K562 (cell line): ENCODE data around the gene CLIP2. TPM values are rescaled to one million over a fixed set of nuclear protein-coding genes. Genes with fewer than 3 reads are reported as not detected.
A peak's percentile ranks its signal among the peaks of the same experiment; 100 is the strongest.
"Not testable (repeated sequence)": the region's sequence is repeated elsewhere in the genome, so short reads cannot be mapped to it uniquely, and the experiment has no call there.

ENCODE experiments used
- ATAC-seq: fragments of 200-7000 bp; cut with Tn5 transposase; 3 replicates; pipeline ENCODE4 v1.9.1; 2020; ENCODE audit warnings: moderate library complexity
- BruUV-seq: library from RNA; stranded (reverse); fragments of 400-500 nt; replicated peaks from 2 replicates; lab custom pipeline; 2021; lab: Mats Ljungman, UMichigan
- CTCF ChIA-PET: fragments of 300-600 bp; formaldehyde crosslinking; extraction: SDS; loops from one replicate; lab custom pipeline; 2021; ENCODE audit warnings: low intra/inter-chr PET ratio; lab: Yijun Ruan, JAX
- POLR2A ChIA-PET: fragments of 300-600, 350-650 bp; sonication (Branson Sonifier 250); formaldehyde crosslinking; extraction: SDS; loops from one replicate; lab custom pipeline; 2021; ENCODE audit warnings: antibody characterized with exemption, inconsistent platforms; lab: Yijun Ruan, JAX
- DNase-seq, 4 experiments: peaks; one replicate each; pipeline versions ENCODE4 v3.0.0 to v3.0.0-alpha.2; 2011 to 2018; ENCODE audit warnings: low spot score in 3 of 4, mixed read lengths in 3 of 4; ENCODE audit errors: extremely low read depth in 1 of 4
- FAIRE-seq: peaks from 2 replicates; lab custom pipeline; 2011; peaks lifted over from hg19 to GRCh38; lab: Jason Lieb, UNC
- H2AFZ ChIP-seq: 2 replicates; pipeline ENCODE4 v1.6.0; 2011; ENCODE audit warnings: low read depth, low read length, control low read depth, inconsistent platforms
- H3K27ac ChIP-seq: fragments of 200-600 bp; 3 replicates; pipeline ENCODE4 v1.8.0; 2011; ENCODE audit warnings: low read depth, mild to moderate bottlenecking, control low read depth, inconsistent platforms, low read length, moderate library complexity, mixed read lengths; ENCODE audit errors: extremely low read depth
- H3K27me3 ChIP-seq, 2 experiments: fragments of 300-600 bp in 1 of 2; 2 replicates in 1 of 2; 3 replicates in 1 of 2; pipeline versions ENCODE4 v1.6.0 to v1.8.0; 2011; ENCODE audit warnings: inconsistent platforms in 2 of 2, low read length in 2 of 2, mild to moderate bottlenecking in 1 of 2, mixed read lengths in 1 of 2, moderate library complexity in 1 of 2; ENCODE audit not compliant: control insufficient read depth in 2 of 2, insufficient read depth in 2 of 2
- H3K36me3 ChIP-seq: fragments of 300-600 bp; 3 replicates; pipeline ENCODE4 v1.8.0; 2011; ENCODE audit warnings: mild to moderate bottlenecking, low read length, inconsistent platforms; ENCODE audit not compliant: control insufficient read depth, insufficient read depth
- H3K4me1 ChIP-seq, 2 experiments: fragments of 200-600 bp in 1 of 2; replicated peaks in 1 of 2; 2 replicates in 1 of 2; 3 replicates in 1 of 2; pipeline versions ENCODE4 v1.5.1 to v1.8.0; 2011; ENCODE audit warnings: inconsistent platforms in 2 of 2, low read length in 2 of 2, mild to moderate bottlenecking in 1 of 2, mixed read lengths in 1 of 2, moderate library complexity in 1 of 2; ENCODE audit not compliant: control insufficient read depth in 2 of 2, insufficient read depth in 2 of 2
- H3K4me2 ChIP-seq: 2 replicates; pipeline ENCODE4 v1.6.1; 2011; ENCODE audit warnings: low read length, control low read depth, inconsistent platforms, mixed read lengths; ENCODE audit not compliant: insufficient read depth
- H3K4me3 ChIP-seq: fragments of 200-600 bp; sonication (generic), shearing (Covaris generic); 2 replicates; pipeline ENCODE4 v1.5.1; 2016; ENCODE audit warnings: control low read depth, inconsistent platforms
- H3K79me2 ChIP-seq: fragments of 200-600 bp; 3 replicates; pipeline ENCODE4 v1.8.0; 2011; ENCODE audit warnings: low read length, inconsistent platforms; ENCODE audit not compliant: control insufficient read depth, insufficient read depth
- H3K9ac ChIP-seq, 2 experiments: 2 replicates each; pipeline versions ENCODE4 v1.6.0 to v1.6.1; 2011; ENCODE audit warnings: low read depth in 2 of 2, low read length in 2 of 2, control low read depth in 1 of 2, inconsistent platforms in 1 of 2, mild to moderate bottlenecking in 1 of 2, mixed read lengths in 1 of 2; ENCODE audit not compliant: insufficient read depth in 1 of 2
- H3K9me1 ChIP-seq: one replicate; pipeline ENCODE4 v1.6.0; 2011; ENCODE audit warnings: inconsistent platforms, mild to moderate bottlenecking, low read length, moderate library complexity; ENCODE audit not compliant: control insufficient read depth, insufficient read depth
- H3K9me3 ChIP-seq: replicated peaks from 2 replicates; pipeline ENCODE4 v1.5.1; 2011; ENCODE audit warnings: low read depth, low read length, inconsistent platforms; ENCODE audit not compliant: control insufficient read depth, insufficient read depth
- H4K20me1 ChIP-seq: replicated peaks from 2 replicates; pipeline ENCODE4 v1.6.1; 2011; ENCODE audit warnings: low read length, inconsistent platforms, mixed read lengths; ENCODE audit not compliant: control insufficient read depth, insufficient read depth
- ADNP ChIP-seq: fragments of 200-800 bp; sonication (Bioruptor generic); IDR thresholded peaks from 2 replicates; pipeline ENCODE4 v1.6.1; 2016; ENCODE audit warnings: missing genetic modification characterization, missing compliant biosample characterization
- CHAMP1 ChIP-seq: fragments of 450-650 bp; IDR thresholded peaks from 2 replicates; pipeline ENCODE4 v1.6.1; 2016; ENCODE audit warnings: mild to moderate bottlenecking
- ETS1 ChIP-seq: conservative IDR thresholded peaks from 2 replicates; pipeline ENCODE4 v1.6.1; 2011; ENCODE audit warnings: low read depth, mild to moderate bottlenecking, low read length; ENCODE audit not compliant: control insufficient read depth
- ETV1 ChIP-seq: fragments of 450-650 bp; conservative IDR thresholded peaks from 2 replicates; pipeline ENCODE4 v1.6.1; 2016; ENCODE audit warnings: missing genetic modification characterization, control low read depth, low read depth, missing compliant biosample characterization
- HBP1 ChIP-seq: fragments of 450-650 bp; formaldehyde crosslinking; IDR thresholded peaks from 2 replicates; pipeline ENCODE4 v1.4.0; 2022; ENCODE audit warnings: missing genetic modification characterization
- HDAC1 ChIP-seq, 2 experiments: fragments of 450-650 bp; IDR thresholded peaks; 2 replicates each; pipeline ENCODE4 v1.6.1; 2016 to 2017; ENCODE audit warnings: inconsistent platforms in 1 of 2, mild to moderate bottlenecking in 1 of 2, moderate library complexity in 1 of 2
- JUN ChIP-seq, 2 experiments: sonication (generic) in 1 of 2; formaldehyde crosslinking in 1 of 2; IDR thresholded peaks; 2 replicates each; pipeline versions ENCODE4 v1.6.1 to v1.8.0; 2012 to 2022; ENCODE audit warnings: borderline replicate concordance in 2 of 2, mild to moderate bottlenecking in 2 of 2, improper control_type of control experiment in 1 of 2, low read depth in 1 of 2, low read length in 1 of 2, missing genetic modification reagents in 1 of 2
- KAT8 ChIP-seq: fragments of 450-650 bp; IDR thresholded peaks from 2 replicates; pipeline ENCODE4 v1.6.1; 2016; ENCODE audit warnings: low read depth, mild to moderate bottlenecking
- PRMT5 ChIP-seq: sonication (generic); formaldehyde crosslinking; IDR thresholded peaks from 2 replicates; pipeline ENCODE4 v1.5.0; 2020; ENCODE audit warnings: missing genetic modification reagents
- TEAD4 ChIP-seq, 2 experiments: sonication (generic) in 1 of 2; formaldehyde crosslinking in 1 of 2; IDR thresholded peaks; 2 replicates each; pipeline versions ENCODE4 v1.6.1 to v1.8.0; 2012 to 2022; ENCODE audit warnings: borderline replicate concordance in 1 of 2, inconsistent platforms in 1 of 2, low read length in 1 of 2, mild to moderate bottlenecking in 1 of 2, missing genetic modification reagents in 1 of 2
- ZBTB8A ChIP-seq: fragments of 450-650 bp; IDR thresholded peaks from 2 replicates; pipeline ENCODE4 v1.6.1; 2018; ENCODE audit warnings: mild to moderate bottlenecking, moderate library complexity; ENCODE audit not compliant: partially characterized antibody
- ZFP1 ChIP-seq: fragments of 450-650 bp; formaldehyde crosslinking; IDR thresholded peaks from 2 replicates; pipeline ENCODE4 v1.4.0; 2020; ENCODE audit warnings: mild to moderate bottlenecking, mixed read lengths
- ZNF445 ChIP-seq: fragments of 250-450 bp; sonication (Bioruptor Pico); IDR thresholded peaks from 2 replicates; pipeline ENCODE4 v1.4.0; 2020; ENCODE audit warnings: low read depth, mild to moderate bottlenecking, moderate library complexity
- ZNF76 ChIP-seq: fragments of 250-450 bp; sonication (Bioruptor Pico); IDR thresholded peaks from 2 replicates; pipeline ENCODE4 v1.4.0; 2020; ENCODE audit warnings: mild to moderate bottlenecking, moderate library complexity, borderline replicate concordance
- WGBS: fragments of 100-300 bp; shearing (Covaris generic); methylation state at CpG from one replicate; pipeline ENCODE4 v1.1.6; 2016; ENCODE audit warnings: low coverage, mixed read lengths; ENCODE audit not compliant: insufficient coverage; ENCODE audit errors: missing lambda C conversion rate; 5-methylcytosine and 5-hydroxymethylcytosine counted together
- in situ Hi-C: fragments of 300-500 bp; cut with MboI; formaldehyde crosslinking; loops from 4 replicates; pipeline ENCODE4 v1.15.0; 2018; ENCODE audit warnings: inconsistent platforms, mixed read lengths
- intact Hi-C: fragments of 100-400 bp; cut with micrococcal nuclease; formaldehyde crosslinking; loops from 2 replicates; pipeline ENCODE4 v1.14.2; 2022
- polyA plus RNA-seq, 8 experiments: library from polyadenylated mRNA; depleted of rRNA in 4 of 8; stranded (reverse) in 5 of 8; unstranded in 3 of 8; fragments of >200 nt; fragmentation: Nextera tagmentation in 2 of 8; fragmentation: Illumina TruSeq in 1 of 8; extraction: Ambion mirVana in 2 of 8; extraction: Trizol in 1 of 8; gene quantifications; 2 replicates each; pipeline versions ENCODE4 v1.2.1 to v1.2.3, GENCODE V29; 2011 to 2014; ENCODE audit warnings: inconsistent platforms in 1 of 8, missing spikeins in 1 of 8
- total RNA-seq, 7 experiments: library from RNA; depleted of rRNA in 6 of 7; stranded (reverse); fragments of >200 nt in 6 of 7; fragmentation: Illumina TruSeq in 2 of 7; extraction: Trizol in 2 of 7; gene quantifications; 2 replicates each; pipeline versions ENCODE4 v1.2.1 to v1.2.3, GENCODE V29; 2011 to 2021; ENCODE audit warnings: low replicate concordance in 1 of 7

The CLIP2 gene
- total and polyA plus RNA-seq, 9 of the 15 experiments (the other 6 are each of a cell fraction or from before 2014, with no cell fraction given), result 0.07 to 5.4 (median 2.1) TPM

- TF ChIP-seq ETS1, result no peak
- TF ChIP-seq JUN (IDR thresholded peaks at IDR 0.05; ENCODE audit: borderline replicate concordance, low read depth, low read length), result no peak
- TF ChIP-seq JUN (CRISPR knock-in tag; IDR thresholded peaks at IDR 0.05; ENCODE audit: borderline replicate concordance), result no peak
- TF ChIP-seq HBP1, result 0 out of 2 replicates have a peak, but pooled peaks have one; percentile 21
- TF ChIP-seq ZNF445 (CRISPR knock-in tag), result no peak
- TF ChIP-seq HDAC1 (IDR thresholded peaks at IDR 0.05), result peak in 1 of 2 experiments; percentile 64; a peak in 1 of 4 replicates
- TF ChIP-seq ZFP1 (CRISPR knock-in tag), result no peak
- no peak for TF ChIP-seq ZBTB8A
- TF ChIP-seq KAT8, result no peak
- TF ChIP-seq PRMT5, result no peak
- peak; percentile 88 for TF ChIP-seq ADNP
- no peak for TF ChIP-seq ETV1 (tag)
- TF ChIP-seq CHAMP1, result no peak
- no peak for TF ChIP-seq ZNF76 (CRISPR knock-in tag)
- TF ChIP-seq TEAD4 (IDR thresholded peaks at IDR 0.05; ENCODE audit: low read length), result no peak
- TF ChIP-seq TEAD4 (CRISPR knock-in tag; IDR thresholded peaks at IDR 0.05; ENCODE audit: borderline replicate concordance), result no peak
Observed at GRCh38 chr7:74320645-74321221, 31.5 kb downstream of the CLIP2 start (continued).

- 69% methylated on average over 8 of the region's 9 CpGs for WGBS
- H3K9me1 ChIP-seq, H3K4me3 ChIP-seq, H3K4me2 ChIP-seq, H3K79me2 ChIP-seq, H3K27ac ChIP-seq, CTCF ChIA-PET, H3K27me3 ChIP-seq, H2AFZ ChIP-seq, intact Hi-C loops, in situ Hi-C loops, DNase-seq, FAIRE-seq, H3K9ac ChIP-seq, BruUV-seq, H3K9me3 ChIP-seq, H4K20me1 ChIP-seq, ATAC-seq, POLR2A ChIA-PET, H3K36me3 ChIP-seq: not testable (repeated sequence)
- H3K4me1 ChIP-seq, result peaks cover 7 to 15% of the 10 kb centered on the region in 2 experiments; a peak in 3 of 5 replicates
Observed at GRCh38 chr7:74322892-74323291, 33.7 kb downstream of the CLIP2 start.
